MCF 10A (cell line): ENCODE results near the gene NFIX. TPM values are rescaled to one million over a fixed set of nuclear protein-coding genes. Genes with fewer than 3 reads are reported as not detected.
A peak's percentile ranks its signal among the peaks of the same experiment; 100 is the strongest.

Source experiments
- BruUV-seq: library from RNA; stranded (reverse); fragments of 400-500 nt; replicated peaks from 2 replicates; lab custom pipeline; 2021; lab: Mats Ljungman, UMichigan
- CTCF ChIA-PET: fragments of 300-600 bp; sonication (Branson Sonifier 250); formaldehyde crosslinking; extraction: SDS; loops from one replicate; lab custom pipeline; 2021; ENCODE audit warnings: antibody characterized with exemption, inconsistent platforms; lab: Yijun Ruan, JAX
- POLR2A ChIA-PET: fragments of 300-600, 350-650 bp; sonication (Branson Sonifier 250); formaldehyde crosslinking; extraction: SDS; loops from one replicate; lab custom pipeline; 2020; ENCODE audit warnings: antibody characterized with exemption, inconsistent platforms; lab: Yijun Ruan, JAX
- DNase-seq: peaks from one replicate; pipeline ENCODE4 v3.0.0-alpha.2; 2018; ENCODE audit not compliant: unreplicated experiment
- H3K27ac Mint-ChIP-seq: one replicate; pipeline ENCODE4 v1.8.0; 2022; ENCODE audit warnings: mild to moderate bottlenecking, low read depth, mixed read lengths; ENCODE audit not compliant: unreplicated experiment
- H3K27me3 Mint-ChIP-seq: one replicate; pipeline ENCODE4 v1.8.0; 2022; ENCODE audit warnings: mixed read lengths; ENCODE audit not compliant: insufficient read depth, unreplicated experiment
- H3K36me3 Mint-ChIP-seq: one replicate; pipeline ENCODE4 v1.8.0; 2022; ENCODE audit warnings: mild to moderate bottlenecking, moderate library complexity, mixed read lengths; ENCODE audit not compliant: insufficient read depth, unreplicated experiment
- H3K4me1 Mint-ChIP-seq: one replicate; pipeline ENCODE4 v1.8.0; 2022; ENCODE audit warnings: mixed read lengths; ENCODE audit not compliant: insufficient read depth, unreplicated experiment
- H3K4me3 Mint-ChIP-seq: one replicate; pipeline ENCODE4 v1.8.0; 2022; ENCODE audit warnings: mild to moderate bottlenecking, moderate library complexity, mixed read lengths; ENCODE audit not compliant: unreplicated experiment
- H3K9me3 Mint-ChIP-seq: one replicate; pipeline ENCODE4 v1.8.0; 2022; ENCODE audit warnings: mixed read lengths; ENCODE audit not compliant: unreplicated experiment
- CTCF ChIP-seq: fragments of 200-600 bp; IDR thresholded peaks from one replicate; pipeline ENCODE4 v1.8.0; 2022; ENCODE audit warnings: antibody characterized with exemption, mild to moderate bottlenecking; ENCODE audit not compliant: unreplicated experiment
- intact Hi-C: fragments of 100-400 bp; cut with micrococcal nuclease; formaldehyde crosslinking; loops from 2 replicates; pipeline ENCODE4 v1.14.1; 2022
- total RNA-seq: library from RNA; stranded (reverse); gene quantifications from 2 replicates; pipeline ENCODE4 v1.2.3, GENCODE V29; 2022

The NFIX gene
- total RNA-seq, 1 experiment from 2014 or later: 27.2 TPM

GRCh38 chr19:13146763-13147563 lies 151.7 kb downstream of the NFIX start:
- ChIA-PET POLR2A (interaction anchor here (0.7 kb wide), 1 partner anchor 409 kb away, joined by 3 read pairs; no protein-coding TSS in a partner anchor), CTCF (interaction anchor here (0.7 to 1.2 kb wide), 2 partner anchors 182 to 475 kb away, joined by 3 read pairs; no protein-coding TSS in a partner anchor)
- no TSS peak for BruUV-seq
- Mint-ChIP-seq H3K4me1 (peaks cover 11% of the 10 kb centered on the region), H3K4me3 (peak overlapping the region; percentile 16), H3K27ac (peak overlapping the region; percentile 46), H3K27me3 (no peaks in the 10 kb centered on the region), H3K36me3 (peaks cover 26% of the 10 kb centered on the region), H3K9me3 (no peaks in the 10 kb centered on the region)
- intact Hi-C loops: no loop called here
- TF ChIP-seq CTCF: no peak
- peak; percentile 84 for DNase-seq

Other genes starting within 250 kb of the NFIX start
- gene BEST2, start 243.7 kb upstream of the NFIX start, total RNA-seq: 0.70 and 0.83 TPM in 2 replicates
- gene HOOK2, start 219.9 kb upstream of the NFIX start, total RNA-seq: 31.6 and 32.8 TPM in 2 replicates
- gene JUNB, start 204.0 kb upstream of the NFIX start, total RNA-seq: 86.4 and 125 TPM in 2 replicates
- gene PRDX2, start 193.7 kb upstream of the NFIX start, total RNA-seq: 224 and 295 TPM in 2 replicates
- 6.9 and 14.5 TPM in 2 replicates for gene THSD8, start 193.4 kb upstream of the NFIX start, total RNA-seq
- gene RNASEH2A, start 188.9 kb upstream of the NFIX start, total RNA-seq: 11.2 and 16.7 TPM in 2 replicates
- not detected in 2 replicates for gene RTBDN, start 160.9 kb upstream of the NFIX start, total RNA-seq
- gene MAST1, start 157.0 kb upstream of the NFIX start, total RNA-seq: 1.0 and 1.6 TPM in 2 replicates
- gene DNASE2, start 114.0 kb upstream of the NFIX start, total RNA-seq: 26.7 and 28.7 TPM in 2 replicates
- not detected in 2 replicates for gene KLF1, start 108.3 kb upstream of the NFIX start, total RNA-seq
- gene GCDH, start 104.3 kb upstream of the NFIX start, total RNA-seq: 22.9 and 38.0 TPM in 2 replicates
- 0.83 and 0.91 TPM in 2 replicates for gene SYCE2, start 76.2 kb upstream of the NFIX start, total RNA-seq
- gene FARSA, start 61.8 kb upstream of the NFIX start, total RNA-seq: 78.6 and 107 TPM in 2 replicates
- gene CALR, start 56.9 kb upstream of the NFIX start, total RNA-seq: 792 and 1,042 TPM in 2 replicates
- 197 and 219 TPM in 2 replicates for gene RAD23A, start 49.6 kb upstream of the NFIX start, total RNA-seq
- gene GADD45GIP1, start 38.3 kb upstream of the NFIX start, total RNA-seq: 44.4 and 47.5 TPM in 2 replicates
- not detected in 2 replicates for gene DAND5, start 25.9 kb upstream of the NFIX start, total RNA-seq
- gene LYL1, start 107.4 kb downstream of the NFIX start, total RNA-seq: not detected in 2 replicates
- gene TRMT1, start 121.3 kb downstream of the NFIX start, total RNA-seq: 47.5 and 63.2 TPM in 2 replicates
- 55.9 and 67.3 TPM in 2 replicates for gene NACC1, start 122.8 kb downstream of the NFIX start, total RNA-seq
- 35.2 and 37.9 TPM in 2 replicates for gene STX10, start 154.9 kb downstream of the NFIX start, total RNA-seq
- 63.0 and 92.3 TPM in 2 replicates for gene IER2, start 154.9 kb downstream of the NFIX start, total RNA-seq